GM10266 (cell line): ENCODE data around the gene CNIH4.
"Not testable (repeated sequence)": the region's sequence is repeated elsewhere in the genome, so short reads cannot be mapped to it uniquely, and the experiment has no call there.

Experiments used
- DNase-seq: peaks from one replicate; pipeline ENCODE4 v3.0.0; 2012; ENCODE audit errors: extremely low spot score
- TF ChIP-seq, protein P1 (sequence below): IDR thresholded peaks from 2 replicates; pipeline ENCODE4 v1.5.1; 2012; ENCODE audit warnings: mild to moderate bottlenecking, low read depth; ENCODE audit not compliant: control insufficient read depth, insufficient read depth; ENCODE audit errors: missing control alignments

The CNIH4 gene

DNA sequence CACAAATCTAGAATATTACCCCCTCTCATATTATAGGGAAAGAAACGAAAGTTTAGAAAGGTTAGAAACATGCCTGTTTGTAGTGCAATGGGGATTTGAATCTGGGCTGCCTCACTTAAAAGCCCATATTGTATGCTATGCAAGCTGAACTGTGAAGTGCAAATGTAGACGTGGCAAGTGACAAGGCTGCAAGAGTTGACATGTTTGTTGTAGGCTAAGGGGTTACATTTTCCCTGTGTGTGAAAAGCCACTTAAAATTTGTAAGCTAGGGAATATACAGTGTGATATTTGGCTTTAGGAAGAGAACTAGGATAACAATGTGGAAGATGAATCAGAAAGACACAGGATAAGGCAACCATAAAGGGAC lies 48.9 kb downstream of the CNIH4 start:
- TF ChIP-seq, protein P1, sequence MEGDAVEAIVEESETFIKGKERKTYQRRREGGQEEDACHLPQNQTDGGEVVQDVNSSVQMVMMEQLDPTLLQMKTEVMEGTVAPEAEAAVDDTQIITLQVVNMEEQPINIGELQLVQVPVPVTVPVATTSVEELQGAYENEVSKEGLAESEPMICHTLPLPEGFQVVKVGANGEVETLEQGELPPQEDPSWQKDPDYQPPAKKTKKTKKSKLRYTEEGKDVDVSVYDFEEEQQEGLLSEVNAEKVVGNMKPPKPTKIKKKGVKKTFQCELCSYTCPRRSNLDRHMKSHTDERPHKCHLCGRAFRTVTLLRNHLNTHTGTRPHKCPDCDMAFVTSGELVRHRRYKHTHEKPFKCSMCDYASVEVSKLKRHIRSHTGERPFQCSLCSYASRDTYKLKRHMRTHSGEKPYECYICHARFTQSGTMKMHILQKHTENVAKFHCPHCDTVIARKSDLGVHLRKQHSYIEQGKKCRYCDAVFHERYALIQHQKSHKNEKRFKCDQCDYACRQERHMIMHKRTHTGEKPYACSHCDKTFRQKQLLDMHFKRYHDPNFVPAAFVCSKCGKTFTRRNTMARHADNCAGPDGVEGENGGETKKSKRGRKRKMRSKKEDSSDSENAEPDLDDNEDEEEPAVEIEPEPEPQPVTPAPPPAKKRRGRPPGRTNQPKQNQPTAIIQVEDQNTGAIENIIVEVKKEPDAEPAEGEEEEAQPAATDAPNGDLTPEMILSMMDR: no peak
- DNase-seq: no peak

GRCh38 chr1:224406216-224406615 lies 49.5 kb downstream of the CNIH4 start:
- TF ChIP-seq, protein P1: no peak
- DNase-seq: no peak

DNA sequence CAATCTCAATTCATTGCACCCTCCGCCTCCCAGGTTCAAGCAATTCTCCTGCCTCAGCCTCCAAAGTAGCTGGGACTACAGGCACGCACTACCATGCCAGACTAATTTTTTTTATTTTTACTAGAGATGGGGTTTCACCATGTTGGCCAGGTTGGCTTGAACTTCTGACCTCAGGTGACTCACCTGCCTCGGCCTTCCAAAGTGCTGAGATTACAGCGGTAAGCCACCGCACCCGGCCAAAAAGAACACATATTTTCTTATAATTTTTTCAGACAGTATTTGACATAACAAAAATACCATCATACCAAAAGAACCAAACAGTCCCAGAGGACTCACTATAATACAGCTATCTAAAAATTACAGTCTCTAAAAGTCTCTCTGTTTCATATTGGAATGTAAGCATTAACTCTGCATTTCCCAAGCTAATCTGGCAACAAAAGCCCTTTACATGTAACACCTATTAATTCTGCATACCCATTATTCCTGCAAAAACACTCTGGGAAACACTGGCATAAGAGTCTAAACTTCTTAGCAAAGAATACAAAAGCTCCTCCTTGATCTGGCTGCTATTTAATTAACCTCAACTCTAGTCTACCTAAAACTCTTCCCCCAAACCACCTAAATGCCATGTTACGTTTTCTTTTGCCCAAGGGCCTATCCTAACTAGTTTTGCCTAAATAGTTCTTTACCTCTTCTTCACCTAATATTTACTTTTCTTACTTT lies 51.1 kb downstream of the CNIH4 start:
- TF ChIP-seq, protein P1: no peak
- DNase-seq: no peak

DNA sequence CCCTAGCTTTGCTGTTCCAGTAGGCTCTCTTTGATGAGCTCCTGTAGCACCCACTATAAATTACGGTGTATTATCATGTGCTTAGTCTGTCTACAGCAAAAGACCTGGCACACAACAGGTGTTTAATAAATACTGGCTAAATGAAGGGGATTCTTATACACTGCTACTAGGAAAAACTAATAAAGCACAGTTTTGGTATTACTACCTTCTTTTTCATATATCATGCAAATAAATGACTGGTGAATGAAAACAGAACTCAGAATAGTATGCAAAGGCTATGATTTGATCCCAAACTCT lies 51.6 kb downstream of the CNIH4 start:
- DNase-seq: no peak
- TF ChIP-seq, protein P1: no peak

DNA sequence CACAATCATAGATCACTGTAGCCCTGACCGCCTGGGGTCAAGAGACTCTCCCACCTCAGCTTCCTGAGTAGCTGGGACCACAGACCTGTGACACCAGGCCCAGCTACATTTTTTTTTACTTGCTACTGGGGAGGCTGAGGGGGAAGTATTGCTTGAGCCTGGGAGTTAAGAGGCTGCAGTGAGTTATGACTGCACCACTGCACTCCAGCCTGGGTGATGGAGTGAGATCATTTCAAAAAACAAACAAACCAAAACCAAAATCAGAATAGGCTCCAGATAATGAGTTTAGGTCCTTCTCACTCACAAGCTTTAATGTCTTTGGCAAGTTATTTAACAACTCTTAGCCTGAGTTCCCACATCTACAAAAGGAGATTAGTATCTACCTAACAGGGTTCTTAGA lies 55.1 kb downstream of the CNIH4 start:
- DNase-seq: no peak
- TF ChIP-seq, protein P1: no peak

DNA sequence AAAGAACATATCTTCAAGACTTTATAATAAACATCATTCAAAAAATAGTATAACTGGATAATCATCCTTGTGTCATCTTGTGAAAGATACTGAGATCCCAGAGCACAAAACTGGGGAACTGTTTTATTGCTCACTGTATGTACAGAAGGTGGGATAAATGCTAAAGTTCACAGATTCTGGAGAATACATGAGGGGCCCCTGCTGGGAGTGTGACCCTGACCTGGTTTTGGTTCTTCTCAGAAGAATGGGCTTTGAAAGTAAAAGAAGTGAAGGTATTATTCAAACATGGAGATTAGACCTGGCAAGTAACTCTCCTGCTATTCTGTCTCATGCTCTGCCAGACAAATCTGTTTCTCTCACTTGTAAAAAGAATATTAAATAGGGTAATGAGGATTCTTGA lies 63.4 kb downstream of the CNIH4 start:
- TF ChIP-seq, protein P1: no peak
- no peak for DNase-seq

- no peak for DNase-seq
- TF ChIP-seq, protein P1: no peak
Measured at GRCh38 chr1:224425279-224425884, 68.7 kb downstream of the CNIH4 start.

DNA sequence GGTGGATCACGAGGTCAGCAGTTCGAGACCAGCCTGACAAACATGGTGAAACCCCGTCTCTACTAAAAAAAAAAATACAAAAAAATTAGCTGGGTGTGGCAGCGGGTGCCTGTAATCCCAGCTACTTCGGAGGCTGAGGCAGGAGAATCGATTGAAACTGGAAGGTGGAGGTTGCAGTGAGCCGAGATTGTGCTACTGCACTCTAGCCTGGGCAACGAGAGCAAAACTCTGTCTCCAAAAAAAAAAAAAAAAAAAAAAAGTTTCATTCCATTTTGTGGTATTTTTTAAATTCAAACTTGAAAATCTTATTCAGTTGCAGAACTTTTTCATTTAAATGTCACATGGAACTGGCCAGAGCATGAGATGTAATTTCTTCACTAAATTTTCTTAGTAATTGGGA lies 70.2 kb downstream of the CNIH4 start:
- DNase-seq: not testable (repeated sequence)
